SJCRH30 (cell line): Measurements from ENCODE around the gene TMEM128. TPM values are rescaled to one million over a fixed set of nuclear protein-coding genes. Genes with fewer than 3 reads are reported as not detected.

Experiments
- DNase-seq, 2 experiments: peaks; one replicate each; pipeline ENCODE4 v3.0.0-alpha.2; 2015 to 2020
- H3K27ac ChIP-seq: fragments of 250-450 bp; sonication (Bioruptor Pico); 2 replicates; pipeline ENCODE4 v1.5.1; 2020; ENCODE audit warnings: mild to moderate bottlenecking, moderate library complexity
- H3K27me3 ChIP-seq: fragments of 250-450 bp; sonication (Bioruptor Pico); 2 replicates; pipeline ENCODE4 v1.5.1; 2020; ENCODE audit warnings: mild to moderate bottlenecking, moderate library complexity
- H3K36me3 ChIP-seq: fragments of 250-450 bp; sonication (Bioruptor Pico); 2 replicates; pipeline ENCODE4 v1.5.1; 2020; ENCODE audit warnings: mild to moderate bottlenecking, moderate library complexity
- H3K4me1 ChIP-seq: fragments of 250-450 bp; sonication (Bioruptor Pico); 2 replicates; pipeline ENCODE4 v1.5.1; 2020; ENCODE audit warnings: mild to moderate bottlenecking, moderate library complexity
- H3K4me3 ChIP-seq: fragments of 250-450 bp; sonication (Bioruptor Pico); 2 replicates; pipeline ENCODE4 v1.5.1; 2020; ENCODE audit warnings: mild to moderate bottlenecking, moderate library complexity
- H3K9me3 ChIP-seq: fragments of 250-450 bp; sonication (Bioruptor Pico); replicated peaks from 2 replicates; pipeline ENCODE4 v1.5.1; 2020; ENCODE audit warnings: mild to moderate bottlenecking, moderate library complexity
- total RNA-seq: library from RNA; depleted of rRNA; stranded (reverse); fragments of >200 nt; shearing (Covaris generic); gene quantifications from 2 replicates; pipeline ENCODE4 v1.2.3, GENCODE V29; 2014; rRNA removed

The TMEM128 gene
- total RNA-seq: 25.0 and 25.5 TPM in 2 replicates

DNA sequence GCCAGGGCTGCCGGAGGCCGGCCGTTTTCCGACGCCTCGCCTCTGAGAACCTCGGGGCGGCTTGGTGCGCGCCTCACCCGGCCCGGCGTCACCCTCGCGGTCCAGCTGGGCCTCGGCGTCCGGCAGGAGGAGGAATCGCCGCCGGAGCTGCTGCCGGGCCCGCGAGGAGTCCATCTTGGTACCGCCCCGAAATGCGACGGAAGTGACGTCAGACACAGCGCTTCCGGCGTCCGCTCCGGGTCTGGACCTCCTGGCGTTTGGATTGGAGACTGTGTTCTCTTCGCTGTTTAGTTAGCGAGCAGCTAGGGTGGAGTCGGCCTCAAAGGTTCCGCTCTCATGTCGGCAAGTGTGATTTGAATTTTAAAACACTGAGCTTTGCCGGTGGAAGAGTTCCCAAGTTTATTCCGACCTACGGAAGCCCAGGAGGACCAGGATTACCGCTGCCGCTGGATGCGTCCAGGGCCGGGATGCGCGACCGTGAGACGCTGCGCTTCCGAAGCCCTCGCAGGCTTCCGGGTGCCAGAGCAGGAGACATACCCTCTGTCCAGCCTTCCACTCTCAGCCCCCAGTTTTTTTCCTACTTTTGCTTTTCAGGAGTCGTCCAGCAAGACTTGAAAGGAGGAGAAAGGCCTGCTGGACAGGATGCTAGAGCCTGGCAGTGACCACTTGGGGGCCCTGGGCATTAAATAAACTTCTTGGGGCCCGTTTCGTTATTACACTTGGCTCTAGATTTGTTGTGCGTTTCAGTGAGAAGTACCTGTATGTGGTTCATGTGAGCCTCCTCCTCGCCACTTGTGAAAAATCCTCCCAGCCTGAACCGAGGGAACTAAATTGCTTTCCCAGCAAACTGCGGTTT, at the start of gene TMEM128:
Gene TMEM128 (minus strand): TSS at position 195 of the 856 bp plus-strand sequence. CDS start 21 bp downstream, at position 174.
- peaks cover 27% of the 10 kb centered on the region for H3K36me3 ChIP-seq
- H3K4me1 ChIP-seq: peaks cover 4% of the 10 kb centered on the region
- no peaks in the 10 kb centered on the region for H3K27me3 ChIP-seq
- peak within 1 kb of the TSS; percentile 80 for H3K27ac ChIP-seq
- no peaks in the 10 kb centered on the region for H3K9me3 ChIP-seq
- H3K4me3 ChIP-seq: peak within 1 kb of the TSS; percentile 94
- DNase-seq: peak; percentile 93 to 95

GRCh38 chr4:4296283-4296846, 48.3 kb upstream of the TMEM128 start:
- Histone ChIP-seq H3K9me3 (no peaks in the 10 kb centered on the region), H3K27me3 (no peaks in the 10 kb centered on the region), H3K4me3 (no peak overlapping the region), H3K36me3 (peaks cover 7% of the 10 kb centered on the region), H3K27ac (no peak overlapping the region), H3K4me1 (no peaks in the 10 kb centered on the region)
- no peak for DNase-seq

- DNase-seq: no peak
- Histone ChIP-seq H3K36me3 (no peaks in the 10 kb centered on the region), H3K9me3 (no peaks in the 10 kb centered on the region), H3K27me3 (no peaks in the 10 kb centered on the region), H3K27ac (no peak overlapping the region), H3K4me3 (no peak overlapping the region), H3K4me1 (no peaks in the 10 kb centered on the region)
Measured at GRCh38 chr4:4293279-4293678, 45.3 kb upstream of the TMEM128 start.

GRCh38 chr4:4289941-4290850, 42.2 kb upstream of the TMEM128 start, which contains the start of the genes LYAR and ZBTB49:
LYAR (minus strand) TSS chr4:4290154; CDS start chr4:4283742, 6,412 bp downstream.
ZBTB49 (plus strand) TSS chr4:4290251; CDS start chr4:4299946, 9,695 bp downstream.
- Histone ChIP-seq H3K4me1 (peaks cover 2% of the 10 kb centered on the region; the same call in 1 of the 2 replicates), H3K9me3 (no peaks in the 10 kb centered on the region), H3K27me3 (no peaks in the 10 kb centered on the region), H3K27ac (peak within 1 kb of the TSS; percentile 23; the same call in 1 of the 2 replicates), H3K4me3 (peak within 1 kb of the TSS; percentile 77), H3K36me3 (peaks cover 12% of the 10 kb centered on the region)
- DNase-seq: peak; percentile 92

GRCh38 chr4:4289597-4289940, 41.5 kb upstream of the TMEM128 start:
- Histone ChIP-seq H3K9me3 (no peaks in the 10 kb centered on the region), H3K4me1 (peaks cover 5% of the 10 kb centered on the region; the same call in 1 of the 2 replicates), H3K27me3 (no peaks in the 10 kb centered on the region), H3K36me3 (peaks cover 18% of the 10 kb centered on the region), H3K4me3 (peak overlapping the region; percentile 77), H3K27ac (peak overlapping the region; percentile 23; the same call in 1 of the 2 replicates)
- no peak for DNase-seq

DNA sequence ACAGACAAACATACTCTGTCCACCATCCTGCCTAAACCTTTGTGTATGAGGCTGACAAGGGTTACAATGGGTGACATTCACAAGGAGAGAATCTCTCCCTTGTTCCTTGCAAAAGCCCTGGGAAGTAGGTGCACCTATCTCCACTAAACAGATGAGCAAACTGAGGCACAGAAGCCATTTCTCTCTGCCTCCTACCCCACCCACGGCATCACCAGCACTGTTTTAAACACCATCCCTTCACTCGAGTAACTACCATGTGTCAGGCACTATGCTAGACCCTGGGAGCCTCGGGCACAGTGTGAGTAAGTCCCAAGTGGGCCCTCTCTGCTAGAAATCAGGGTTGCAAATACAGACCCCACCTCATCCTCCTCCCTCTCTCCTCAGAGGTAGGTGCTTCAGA, 41.0 kb upstream of the TMEM128 start:
- peaks cover 24% of the 10 kb centered on the region for H3K36me3 ChIP-seq
- peak overlapping the region; percentile 77 for H3K4me3 ChIP-seq
- peaks cover 5% of the 10 kb centered on the region; the same call in 1 of the 2 replicates for H3K4me1 ChIP-seq
- H3K27ac ChIP-seq: no peak overlapping the region
- DNase-seq: peak in 1 of 2 experiments; percentile 3
- H3K9me3 ChIP-seq: no peaks in the 10 kb centered on the region
- no peaks in the 10 kb centered on the region for H3K27me3 ChIP-seq

DNA sequence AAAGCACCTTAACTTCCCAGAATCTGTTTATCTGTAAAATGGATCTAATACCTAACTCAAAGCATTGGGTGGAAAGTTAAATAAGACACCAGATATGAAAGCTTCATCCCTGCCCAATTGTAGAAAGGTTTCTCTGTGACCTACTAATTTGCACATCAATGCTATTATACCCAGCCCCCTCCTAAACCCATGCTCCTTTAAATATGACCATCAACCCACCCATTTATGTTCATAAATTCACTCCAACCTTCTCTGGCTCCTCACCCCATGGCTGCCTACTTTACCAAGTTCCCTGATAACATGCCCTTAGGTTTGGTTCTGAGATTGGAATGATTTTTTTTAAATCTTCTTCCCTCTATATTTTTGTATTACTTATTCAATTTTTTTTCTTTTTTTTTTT, 40.1 kb upstream of the TMEM128 start:
- Histone ChIP-seq H3K27ac (no peak overlapping the region), H3K4me3 (no peak overlapping the region), H3K36me3 (peaks cover 30% of the 10 kb centered on the region), H3K4me1 (peaks cover 5% of the 10 kb centered on the region; the same call in 1 of the 2 replicates), H3K27me3 (no peaks in the 10 kb centered on the region), H3K9me3 (no peaks in the 10 kb centered on the region)
- no peak for DNase-seq

GRCh38 chr4:4284827-4285618, 37.0 kb upstream of the TMEM128 start:
- Histone ChIP-seq H3K4me1 (peaks cover 5% of the 10 kb centered on the region; the same call in 1 of the 2 replicates), H3K4me3 (no peak overlapping the region), H3K27me3 (no peaks in the 10 kb centered on the region), H3K9me3 (no peaks in the 10 kb centered on the region), H3K36me3 (peaks cover 55% of the 10 kb centered on the region), H3K27ac (no peak overlapping the region)
- DNase-seq: peak; percentile 20 to 27

- Histone ChIP-seq H3K27ac (no peak overlapping the region), H3K4me3 (no peak overlapping the region), H3K27me3 (no peaks in the 10 kb centered on the region), H3K4me1 (peaks cover 5% of the 10 kb centered on the region; the same call in 1 of the 2 replicates), H3K9me3 (no peaks in the 10 kb centered on the region), H3K36me3 (peaks cover 74% of the 10 kb centered on the region)
- DNase-seq: no peak
Measured at GRCh38 chr4:4281787-4282186, 33.8 kb upstream of the TMEM128 start.

DNA sequence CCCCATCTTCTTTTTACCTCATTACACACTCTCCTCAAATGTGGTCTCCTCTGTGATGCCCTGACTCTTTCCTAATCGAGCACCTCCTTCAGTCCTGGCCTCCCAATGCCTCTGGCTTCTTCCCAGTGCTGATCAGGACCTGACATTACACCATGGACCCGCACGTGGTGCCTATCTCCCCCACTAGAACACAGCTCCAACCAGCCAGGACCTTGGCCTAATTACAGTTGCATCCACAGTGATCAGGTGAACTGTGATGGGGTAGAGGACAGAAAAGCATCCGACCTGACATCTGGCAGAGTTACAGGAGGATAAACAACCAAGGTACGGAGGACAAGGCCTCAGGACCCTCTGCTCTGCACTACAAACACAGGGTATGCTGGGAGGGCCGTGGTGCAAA, 29.5 kb upstream of the TMEM128 start:
- no peak for DNase-seq
- Histone ChIP-seq H3K9me3 (no peaks in the 10 kb centered on the region), H3K27me3 (no peaks in the 10 kb centered on the region), H3K4me3 (no peak overlapping the region), H3K36me3 (peaks cover 67% of the 10 kb centered on the region), H3K4me1 (no peaks in the 10 kb centered on the region), H3K27ac (no peak overlapping the region)

DNA sequence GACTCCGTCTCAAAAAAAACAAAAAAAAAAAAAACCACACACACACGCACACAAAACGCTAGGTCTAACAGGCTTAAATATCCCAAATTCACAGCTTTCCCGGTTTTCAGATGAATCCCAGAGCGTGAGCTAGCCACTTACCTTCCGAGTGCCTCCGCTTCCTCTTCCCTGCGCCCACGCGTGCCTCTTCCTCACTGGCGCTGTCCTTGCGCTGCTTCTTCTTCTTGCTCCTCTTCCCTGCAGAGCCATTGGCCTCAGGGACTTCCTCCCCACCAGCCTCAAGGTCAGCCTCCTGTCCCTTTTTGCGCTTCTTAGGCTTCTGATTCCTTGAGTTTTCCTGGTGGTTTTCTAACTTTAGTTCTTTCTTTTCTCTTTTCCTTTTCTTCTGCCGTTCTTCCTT, 26.2 kb upstream of the TMEM128 start:
- Histone ChIP-seq H3K4me1 (no peaks in the 10 kb centered on the region), H3K36me3 (peaks cover 60% of the 10 kb centered on the region)

DNA sequence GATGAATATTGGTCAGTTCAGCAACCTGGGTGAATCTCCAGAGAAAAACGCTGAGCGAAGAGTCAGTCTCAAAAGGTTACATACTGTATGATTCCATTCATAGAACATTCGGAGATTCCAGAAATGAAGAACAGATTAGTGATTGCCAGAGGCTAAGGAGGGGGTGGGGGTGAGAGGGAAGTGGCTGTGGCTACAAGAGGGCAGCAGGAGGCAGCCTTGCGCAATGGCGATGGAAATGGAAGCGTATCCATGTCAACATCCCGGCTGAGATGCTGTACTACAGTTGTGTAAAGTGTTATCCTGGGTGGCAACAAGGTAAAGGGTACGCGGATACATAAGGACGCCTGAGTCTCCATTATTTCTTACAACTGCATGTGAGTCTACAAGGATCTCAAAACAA, 23.9 kb upstream of the TMEM128 start:
- no peak overlapping the region for H3K27ac ChIP-seq
- no peaks in the 10 kb centered on the region for H3K27me3 ChIP-seq
- no peaks in the 10 kb centered on the region for H3K4me1 ChIP-seq
- no peaks in the 10 kb centered on the region for H3K9me3 ChIP-seq
- peaks cover 63% of the 10 kb centered on the region for H3K36me3 ChIP-seq
- H3K4me3 ChIP-seq: no peak overlapping the region
- DNase-seq: no peak

More for the DNA sequence above, 26.2 kb upstream of the TMEM128 start:
- Histone ChIP-seq H3K27ac (no peak overlapping the region), H3K4me3 (no peak overlapping the region), H3K27me3 (no peaks in the 10 kb centered on the region), H3K9me3 (no peaks in the 10 kb centered on the region)
- DNase-seq: no peak

GRCh38 chr4:4270529-4270928, 22.5 kb upstream of the TMEM128 start:
- no peak for DNase-seq
- no peak overlapping the region for H3K27ac ChIP-seq
- no peaks in the 10 kb centered on the region for H3K4me1 ChIP-seq
- no peaks in the 10 kb centered on the region for H3K27me3 ChIP-seq
- H3K36me3 ChIP-seq: peaks cover 54% of the 10 kb centered on the region
- no peaks in the 10 kb centered on the region for H3K9me3 ChIP-seq
- H3K4me3 ChIP-seq: no peak overlapping the region

DNA sequence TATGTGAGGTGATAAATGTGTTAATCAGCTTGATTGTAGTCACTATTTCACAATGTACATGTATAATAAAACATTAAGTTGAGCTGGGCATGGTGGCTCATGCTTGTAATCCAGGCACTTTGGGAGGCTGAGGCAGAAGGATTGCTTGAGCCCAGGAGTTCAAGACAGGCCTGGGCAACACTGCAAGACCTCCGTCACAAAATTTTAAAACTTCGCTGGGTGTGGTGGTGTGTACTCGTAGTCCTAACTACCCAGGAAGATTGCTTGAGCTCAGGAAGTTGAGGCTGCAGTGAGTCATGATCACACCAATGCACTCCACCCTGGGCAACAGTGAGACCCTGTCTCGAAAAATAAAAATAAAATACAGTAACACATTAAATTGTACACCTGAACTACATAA, 21.8 kb upstream of the TMEM128 start:
- no peaks in the 10 kb centered on the region for H3K27me3 ChIP-seq
- H3K36me3 ChIP-seq: peaks cover 48% of the 10 kb centered on the region
- no peak overlapping the region for H3K27ac ChIP-seq

More for the DNA sequence above, 21.8 kb upstream of the TMEM128 start:
- H3K4me1 ChIP-seq: no peaks in the 10 kb centered on the region
- no peak for DNase-seq
- H3K9me3 ChIP-seq: no peaks in the 10 kb centered on the region
- no peak overlapping the region for H3K4me3 ChIP-seq
